ENCODE results near the gene CCR5AS.

CCR5AS gene

DNA sequence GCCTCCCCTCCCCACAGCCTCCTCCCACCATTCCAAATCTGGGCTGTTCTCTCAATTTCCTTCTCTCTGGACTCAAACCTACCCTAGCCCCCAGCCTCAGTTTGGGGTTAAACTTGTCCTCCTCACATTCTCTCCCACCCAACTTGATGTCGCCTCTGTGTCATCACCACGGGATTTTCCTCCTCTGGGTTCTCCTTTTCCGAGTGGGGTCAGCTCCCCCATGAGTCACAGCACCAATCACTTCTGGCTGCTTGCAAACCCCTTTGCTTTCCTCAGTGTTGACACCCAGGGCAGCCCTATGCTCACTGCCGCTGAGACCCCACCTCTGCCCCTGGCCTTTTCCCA lies 451 bp downstream of the CCR5AS start:
- Histone ChIP-seq H3K79me2 (ENCODE audit: insufficient read depth, low read length) (no peaks in the 10 kb centered on the region), H2BK15ac (ENCODE audit: low read depth, low read length) (no peak overlapping the region), H2BK5ac (ENCODE audit: insufficient read length, low read length) (no peak overlapping the region), H3T11ph (ENCODE audit: low read length) (no peak overlapping the region), H3K27ac (ENCODE audit: insufficient read length, low read depth, low read length) (no peak overlapping the region), H3K4ac (ENCODE audit: low read depth, low read length) (no peak overlapping the region), H2BK20ac (ENCODE audit: low read depth, low read length, poor library complexity, severe bottlenecking) (no peak overlapping the region), H3K79me1 (ENCODE audit: insufficient read depth, low read depth, low read length, poor library complexity, severe bottlenecking) (no peaks in the 10 kb centered on the region), H3K9me3 (ENCODE audit: control insufficient read depth, low read depth, low read length) (no peaks in the 10 kb centered on the region), H3K23ac (ENCODE audit: insufficient read length, low read depth, low read length) (no peak overlapping the region), H3K27me3 (ENCODE audit: insufficient read depth, low read length) (no peaks in the 10 kb centered on the region), H2AK5ac (ENCODE audit: insufficient read length, low read length) (no peak overlapping the region), H4K5ac (ENCODE audit: insufficient read length, low read depth, low read length) (no peak overlapping the region), H3K18ac (ENCODE audit: insufficient read length, low read depth, low read length) (no peak overlapping the region), H3K9ac (ENCODE audit: extremely low read depth, insufficient read length, low read length) (no peak overlapping the region), H3K4me1 (ENCODE audit: insufficient read depth, low read length) (no peaks in the 10 kb centered on the region), H4K20me1 (ENCODE audit: control insufficient read depth, insufficient read depth, insufficient read length) (no peaks in the 10 kb centered on the region), H2AFZ (ENCODE audit: low read length) (no peak overlapping the region), H3K23me2 (ENCODE audit: insufficient read length, low read depth, low read length, poor library complexity, severe bottlenecking) (no peaks in the 10 kb centered on the region), H2BK120ac (ENCODE audit: low read depth, low read length, poor library complexity, severe bottlenecking) (no peak overlapping the region), H4K8ac (replicated peaks; ENCODE audit: insufficient read length, low read depth, low read length) (no peak overlapping the region), H3K56ac (ENCODE audit: insufficient read length, low read depth, low read length) (no peak overlapping the region), H4K91ac (ENCODE audit: insufficient read length, low read depth, low read length) (no peak overlapping the region), H2BK12ac (ENCODE audit: insufficient read length, low read depth, low read length) (no peak overlapping the region), H3K4me2 (ENCODE audit: insufficient read depth, insufficient read length, low read length) (no peak overlapping the region), H3K14ac (ENCODE audit: insufficient read depth, low read length) (no peak overlapping the region)
- H3K9me3 Mint-ChIP-seq: no peaks in the 10 kb centered on the region; a peak in 1 of 5 replicates
- no peak overlapping the region for H3K4me3 Mint-ChIP-seq
- no peak overlapping the region for H3K27ac Mint-ChIP-seq
- H3K4me1 Mint-ChIP-seq: peaks cover 2 to 5% of the 10 kb centered on the region in 2 experiments; a peak in 2 of 4 replicates
- WGBS (ENCODE audit: extremely low coverage, insufficient read length, low lambda C conversion rate): no CpG with 5 or more reads among the region's 4 CpGs
- H3K27me3 Mint-ChIP-seq (ENCODE audit: low read depth): peaks cover 4% of the 10 kb centered on the region
- no peak for DNase-seq
- no peak for TF ChIP-seq CTCF (conservative IDR thresholded peaks at IDR 0.05)
- no peaks in the 10 kb centered on the region for H3K36me3 Mint-ChIP-seq (ENCODE audit: insufficient read depth in 1 of 3, low read depth in 3 of 3)
